Activated CD4-positive, alpha-beta T cell treated with anti-CD3 and anti-CD28 coated beads, Interleukin-2, amount 10 ng/mL, durations not matched to agents 24 days and 14 days (primary cell): ENCODE measurements around the gene CLN5. TPM values are rescaled to one million over a fixed set of nuclear protein-coding genes. Genes with fewer than 3 reads are reported as not detected.
A peak's percentile ranks its signal among the peaks of the same experiment; 100 is the strongest.
"Not testable (repeated sequence)": the region's sequence is repeated elsewhere in the genome, so short reads cannot be mapped to it uniquely, and the experiment has no call there.

Experiments used
- DNase-seq: peaks from one replicate; pipeline ENCODE4 v3.0.0; 2022
- H3K27ac Mint-ChIP-seq: one replicate; pipeline ENCODE4 v1.8.0; 2022; ENCODE audit warnings: mild to moderate bottlenecking, mixed read lengths
- H3K27me3 Mint-ChIP-seq: one replicate; pipeline ENCODE4 v1.8.0; 2022; ENCODE audit warnings: mixed read lengths
- H3K36me3 Mint-ChIP-seq: one replicate; pipeline ENCODE4 v1.8.0; 2022; ENCODE audit warnings: low read depth, mild to moderate bottlenecking, mixed read lengths
- H3K4me1 Mint-ChIP-seq: one replicate; pipeline ENCODE4 v1.8.0; 2021; ENCODE audit warnings: mixed read lengths
- H3K4me3 Mint-ChIP-seq: one replicate; pipeline ENCODE4 v1.8.0; 2022; ENCODE audit warnings: mild to moderate bottlenecking, moderate library complexity, mixed read lengths
- H3K9me3 Mint-ChIP-seq: one replicate; pipeline ENCODE4 v1.8.0; 2021; ENCODE audit warnings: mixed read lengths
- intact Hi-C: fragments of 100-400 bp; cut with micrococcal nuclease; formaldehyde crosslinking; loops from one replicate; pipeline ENCODE4 v1.15.1; 2023
- total RNA-seq: library from RNA; stranded (reverse); gene quantifications from 2 replicates; pipeline ENCODE4 v1.2.3, GENCODE V29; 2022

The CLN5 gene
- total RNA-seq, 1 donor from 2014 or later: 15.6 TPM

DNA sequence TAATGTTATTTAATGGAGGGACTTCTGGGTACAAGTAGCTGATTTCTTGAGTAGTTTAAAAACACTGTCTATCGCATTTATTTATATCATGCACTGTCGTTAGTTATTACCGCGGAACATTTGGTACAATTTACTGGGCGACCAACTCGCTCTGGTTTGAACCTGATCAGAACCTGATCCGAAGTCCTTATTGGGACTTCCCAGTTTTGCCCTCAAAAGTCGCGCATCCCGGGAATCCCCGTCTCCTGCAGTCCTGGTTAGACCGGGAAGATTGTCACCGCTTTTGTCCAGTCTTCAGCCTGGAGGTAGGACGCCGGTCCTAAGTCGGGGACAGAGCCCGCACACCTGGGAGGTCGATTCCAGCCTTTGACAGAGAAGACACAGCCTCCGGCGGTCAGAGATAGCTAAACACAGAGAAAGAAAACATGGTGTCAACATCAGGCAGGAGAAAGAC, 694 bp downstream of the CLN5 start:
- H3K27ac Mint-ChIP-seq: peak overlapping the region; percentile 95
- H3K27me3 Mint-ChIP-seq: peaks cover 2% of the 10 kb centered on the region
- peak; percentile 76 for DNase-seq
- intact Hi-C loops: loop anchor here (1.0 to 2.0 kb wide), 4 partner anchors 9 to 337 kb away; partner anchors contain the start of gene FBXL3
- peaks cover 25% of the 10 kb centered on the region for H3K4me1 Mint-ChIP-seq
- H3K4me3 Mint-ChIP-seq: peak overlapping the region; percentile 96
- no peaks in the 10 kb centered on the region for H3K9me3 Mint-ChIP-seq
- peaks cover 17% of the 10 kb centered on the region for H3K36me3 Mint-ChIP-seq

DNA sequence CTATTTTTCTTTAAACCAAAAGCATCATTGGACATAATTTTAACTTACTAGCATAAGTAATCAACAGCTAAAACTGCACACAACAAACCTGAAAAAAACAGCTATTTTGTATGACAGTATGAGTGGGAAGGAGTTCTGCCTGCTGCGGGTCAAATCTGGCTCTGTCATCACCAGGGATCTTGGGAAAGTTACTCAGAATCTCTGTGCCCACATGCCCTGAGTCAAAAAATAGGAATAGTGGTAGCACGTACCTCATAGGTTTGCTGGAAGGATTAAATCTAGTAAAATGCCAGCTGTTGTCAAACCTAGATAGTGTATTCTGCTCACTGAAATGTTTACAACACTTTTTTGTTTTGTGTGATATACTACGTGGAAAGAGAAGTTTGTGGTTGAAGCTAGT, 1.1 kb downstream of the CLN5 start:
- no peak for DNase-seq
- Mint-ChIP-seq H3K4me3 (peak overlapping the region; percentile 96), H3K27me3 (no peaks in the 10 kb centered on the region), H3K36me3 (peaks cover 20% of the 10 kb centered on the region), H3K9me3 (no peaks in the 10 kb centered on the region), H3K4me1 (peaks cover 25% of the 10 kb centered on the region), H3K27ac (peak overlapping the region; percentile 48)
- intact Hi-C loops: loop anchor here (2.0 kb wide), 1 partner anchor 14 kb away; no protein-coding TSS in a partner anchor

DNA sequence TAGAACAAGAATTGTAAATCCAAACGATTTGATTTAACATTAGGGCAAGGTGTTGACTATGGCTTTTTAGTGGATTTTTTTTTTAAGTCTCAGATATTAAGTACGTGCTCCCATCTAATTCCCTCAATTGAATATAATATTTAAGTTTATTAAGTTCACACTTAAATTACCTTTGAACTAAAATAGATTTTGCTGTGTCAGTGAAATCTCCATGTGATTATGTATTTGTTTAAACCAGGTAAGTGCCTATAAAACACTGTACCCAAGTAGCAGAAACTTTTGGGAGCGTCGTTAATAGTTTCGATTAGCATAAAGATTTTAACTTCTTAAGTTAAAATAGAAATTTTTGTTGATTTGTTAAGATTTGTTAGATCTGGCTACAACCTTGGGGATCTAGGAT, 1.6 kb downstream of the CLN5 start:
- peaks cover 24% of the 10 kb centered on the region for H3K36me3 Mint-ChIP-seq
- peaks cover 25% of the 10 kb centered on the region for H3K4me1 Mint-ChIP-seq
- intact Hi-C loops: loop anchor here (2.0 kb wide), 1 partner anchor 13 kb away; no protein-coding TSS in a partner anchor
- no peak overlapping the region for H3K27ac Mint-ChIP-seq
- no peaks in the 10 kb centered on the region for H3K27me3 Mint-ChIP-seq
- no peaks in the 10 kb centered on the region for H3K9me3 Mint-ChIP-seq
- DNase-seq: no peak
- peak overlapping the region; percentile 96 for H3K4me3 Mint-ChIP-seq

DNA sequence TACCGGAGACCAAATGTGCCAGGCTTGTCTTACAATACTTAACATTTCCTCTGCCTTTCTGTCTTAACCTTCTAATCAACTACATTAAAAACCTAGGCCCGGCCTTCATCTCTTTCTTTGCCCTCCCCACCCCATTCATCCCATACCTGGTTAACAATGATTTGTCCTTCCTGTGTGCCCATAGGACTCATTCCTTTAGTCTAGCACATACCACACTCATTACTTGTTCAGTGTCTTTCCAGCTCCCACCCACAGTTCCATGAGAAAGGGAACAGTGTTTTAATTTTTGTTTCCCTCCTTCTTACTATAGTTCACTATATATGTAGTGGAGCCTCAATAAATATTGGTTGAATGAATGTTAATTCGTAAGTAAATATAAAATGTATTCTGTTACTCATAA, 2.4 kb downstream of the CLN5 start:
- Mint-ChIP-seq H3K4me3 (peak overlapping the region; percentile 37), H3K27me3 (no peaks in the 10 kb centered on the region), H3K36me3 (peaks cover 32% of the 10 kb centered on the region), H3K9me3 (no peaks in the 10 kb centered on the region), H3K27ac (no peak overlapping the region), H3K4me1 (peaks cover 27% of the 10 kb centered on the region)
- DNase-seq: no peak
- intact Hi-C loops: no loop called here

DNA sequence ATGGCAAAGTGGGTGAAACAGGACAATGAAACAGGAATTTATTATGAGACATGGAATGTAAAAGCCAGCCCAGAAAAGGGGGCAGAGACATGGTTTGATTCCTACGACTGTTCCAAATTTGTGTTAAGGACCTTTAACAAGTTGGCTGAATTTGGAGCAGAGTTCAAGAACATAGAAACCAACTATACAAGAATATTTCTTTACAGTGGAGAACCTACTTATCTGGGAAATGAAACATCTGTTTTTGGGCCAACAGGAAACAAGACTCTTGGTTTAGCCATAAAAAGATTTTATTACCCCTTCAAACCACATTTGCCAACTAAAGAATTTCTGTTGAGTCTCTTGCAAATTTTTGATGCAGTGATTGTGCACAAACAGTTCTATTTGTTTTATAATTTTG, 8.6 kb downstream of the CLN5 start:
- H3K27me3 Mint-ChIP-seq: no peaks in the 10 kb centered on the region
- no peaks in the 10 kb centered on the region for H3K9me3 Mint-ChIP-seq
- intact Hi-C loops: no loop called here
- DNase-seq: no peak
- H3K27ac Mint-ChIP-seq: no peak overlapping the region
- H3K4me1 Mint-ChIP-seq: peaks cover 4% of the 10 kb centered on the region
- H3K4me3 Mint-ChIP-seq: no peak overlapping the region
- peaks cover 59% of the 10 kb centered on the region for H3K36me3 Mint-ChIP-seq

DNA sequence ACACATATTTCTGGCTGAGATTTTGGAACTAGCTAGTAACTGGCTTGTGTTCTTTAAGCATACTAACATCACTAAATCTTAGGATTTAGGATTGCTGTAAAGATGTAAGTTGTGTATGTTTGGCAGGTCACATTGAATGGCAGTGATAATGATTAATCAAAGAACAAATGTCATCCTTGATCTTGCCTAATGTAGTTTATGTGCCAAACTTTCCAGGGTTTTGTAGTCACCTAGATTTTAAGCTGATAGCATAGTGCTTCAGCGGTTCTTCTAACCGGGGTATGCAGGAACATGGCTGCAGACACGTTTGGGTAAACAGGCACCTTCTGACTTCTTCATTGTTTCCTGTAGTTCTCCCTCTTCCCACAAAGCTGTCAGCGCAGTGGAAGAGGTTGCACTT, 9.7 kb downstream of the CLN5 start:
- DNase-seq: no peak
- Mint-ChIP-seq H3K4me3 (no peak overlapping the region), H3K27ac (peak overlapping the region; percentile 23), H3K27me3 (no peaks in the 10 kb centered on the region), H3K4me1 (peaks cover 6% of the 10 kb centered on the region), H3K36me3 (peaks cover 55% of the 10 kb centered on the region), H3K9me3 (no peaks in the 10 kb centered on the region)
- intact Hi-C loops: loop anchor here (1.0 kb wide), 1 partner anchor 9 kb away; the partner anchor contains the start of gene CLN5

DNA sequence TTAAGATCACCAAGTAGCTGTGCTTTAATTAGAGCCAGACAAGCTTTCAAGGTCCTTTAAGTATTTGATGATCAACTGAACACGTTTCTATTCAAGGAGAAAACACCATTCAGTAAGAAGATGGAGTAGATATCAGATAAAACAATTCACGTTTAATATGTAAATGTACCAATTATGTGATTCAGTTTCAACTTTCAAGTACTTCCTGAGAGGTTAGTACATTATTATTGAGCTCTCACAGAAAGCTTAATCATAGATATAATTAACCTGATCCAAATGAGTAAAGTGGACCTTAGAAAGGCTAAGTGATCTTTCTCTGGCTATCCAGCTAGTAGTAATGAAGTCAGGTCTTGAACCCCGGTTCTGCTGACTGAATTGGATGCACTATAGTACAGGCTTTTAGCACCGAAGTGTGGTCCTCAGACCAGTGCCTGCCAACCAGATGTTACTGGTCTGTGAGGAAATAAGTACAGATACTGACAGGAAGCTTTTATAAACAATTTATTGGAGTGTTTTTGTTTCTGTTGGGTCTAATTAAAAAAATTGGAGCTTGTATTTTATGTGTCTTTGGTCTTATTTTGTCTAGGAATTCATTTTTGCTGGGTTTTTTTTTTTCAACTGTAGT, 10.2 kb downstream of the CLN5 start:
- Mint-ChIP-seq H3K36me3 (peaks cover 51% of the 10 kb centered on the region), H3K9me3 (no peaks in the 10 kb centered on the region), H3K4me1 (peaks cover 5% of the 10 kb centered on the region), H3K27me3 (no peaks in the 10 kb centered on the region), H3K4me3 (no peak overlapping the region), H3K27ac (peak overlapping the region; percentile 23)
- no peak for DNase-seq
- intact Hi-C loops: loop anchor here (1.0 kb wide), 1 partner anchor 10 kb away; the partner anchor contains the start of gene CLN5

DNA sequence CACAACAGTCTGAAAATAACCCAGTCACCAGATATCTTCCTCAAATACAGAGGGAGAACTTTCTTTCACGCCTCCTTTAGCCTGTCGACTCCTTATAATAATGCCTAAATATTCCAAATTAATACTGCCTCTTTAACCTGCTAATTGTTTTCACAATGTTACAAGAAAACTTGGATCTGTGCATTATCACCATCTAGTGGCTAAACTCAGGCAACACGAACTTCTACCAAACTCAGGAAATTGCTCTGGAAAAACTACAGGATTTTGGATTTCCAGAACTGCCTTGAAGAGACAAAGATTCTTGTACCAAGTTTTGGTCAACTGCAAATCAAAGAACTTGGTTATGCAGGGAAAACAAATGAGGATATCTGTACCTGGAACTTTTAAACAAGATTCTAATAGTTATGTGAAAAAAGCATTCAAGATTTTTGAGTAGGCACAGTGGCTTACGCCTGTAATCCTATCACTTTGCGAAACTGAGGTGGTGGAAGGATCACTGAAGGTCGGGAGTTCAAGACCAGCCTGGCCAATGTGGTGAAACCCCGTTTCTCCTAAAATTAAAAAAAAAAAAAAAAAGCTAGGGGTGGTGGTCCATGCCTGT, 10.8 kb downstream of the CLN5 start:
- intact Hi-C loops: no loop called here
- DNase-seq: no peak
- Mint-ChIP-seq H3K4me1 (peaks cover 7% of the 10 kb centered on the region), H3K4me3 (no peak overlapping the region), H3K9me3 (no peaks in the 10 kb centered on the region), H3K27me3 (no peaks in the 10 kb centered on the region), H3K36me3 (peaks cover 52% of the 10 kb centered on the region), H3K27ac (no peak overlapping the region)

DNA sequence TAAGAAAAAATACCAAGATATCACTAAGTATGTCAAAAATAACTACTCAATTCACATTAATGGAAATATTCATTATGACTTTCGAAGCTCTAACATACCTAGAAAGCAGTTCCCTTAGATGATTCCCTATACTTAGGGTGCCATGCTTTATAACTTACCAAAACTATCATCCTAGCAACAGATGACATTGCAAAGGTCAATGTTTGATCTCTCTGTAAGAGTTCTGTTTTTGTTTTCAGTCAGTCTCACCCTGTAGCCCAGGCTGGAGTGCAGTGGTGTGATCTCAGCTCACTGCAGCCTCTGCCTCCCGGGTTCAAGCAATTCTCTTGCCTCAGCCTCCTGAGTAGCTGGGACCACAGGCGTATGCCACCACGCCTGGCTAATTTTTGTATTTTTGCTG, 16.5 kb downstream of the CLN5 start:
- Mint-ChIP-seq H3K4me1 (peaks cover 16% of the 10 kb centered on the region), H3K36me3 (peaks cover 57% of the 10 kb centered on the region), H3K27ac (peak overlapping the region; percentile 67)
- H3K27me3 Mint-ChIP-seq, intact Hi-C loops, H3K4me3 Mint-ChIP-seq, H3K9me3 Mint-ChIP-seq: not testable (repeated sequence)
- peak; percentile 47 for DNase-seq

DNA sequence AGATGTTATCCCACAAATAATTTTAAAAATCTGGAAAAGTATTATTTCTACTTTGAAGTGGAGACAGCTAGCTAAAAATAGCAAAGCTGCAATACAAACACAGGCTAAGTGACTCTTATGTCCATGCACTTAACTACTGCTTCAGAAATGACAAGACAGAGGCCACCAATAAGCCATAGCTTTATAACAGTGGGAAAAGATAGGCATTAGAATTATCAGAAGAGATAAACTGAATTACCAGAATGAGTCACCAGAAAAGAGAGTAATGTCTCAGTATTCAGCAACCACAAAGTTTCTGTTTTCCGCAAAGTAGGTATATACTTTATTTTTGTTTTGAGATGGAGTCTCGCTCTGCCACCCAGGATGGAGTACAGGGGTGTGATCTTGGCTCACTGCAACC, 17.1 kb downstream of the CLN5 start:
- no peaks in the 10 kb centered on the region for H3K9me3 Mint-ChIP-seq
- H3K4me3 Mint-ChIP-seq: no peak overlapping the region
- DNase-seq: no peak
- intact Hi-C loops: loop anchor here (1.0 kb wide), 1 partner anchor 16 kb away; no protein-coding TSS in a partner anchor
- H3K27me3 Mint-ChIP-seq: no peaks in the 10 kb centered on the region
- H3K27ac Mint-ChIP-seq: no peak overlapping the region
- H3K4me1 Mint-ChIP-seq: peaks cover 19% of the 10 kb centered on the region
- peaks cover 59% of the 10 kb centered on the region for H3K36me3 Mint-ChIP-seq

DNA sequence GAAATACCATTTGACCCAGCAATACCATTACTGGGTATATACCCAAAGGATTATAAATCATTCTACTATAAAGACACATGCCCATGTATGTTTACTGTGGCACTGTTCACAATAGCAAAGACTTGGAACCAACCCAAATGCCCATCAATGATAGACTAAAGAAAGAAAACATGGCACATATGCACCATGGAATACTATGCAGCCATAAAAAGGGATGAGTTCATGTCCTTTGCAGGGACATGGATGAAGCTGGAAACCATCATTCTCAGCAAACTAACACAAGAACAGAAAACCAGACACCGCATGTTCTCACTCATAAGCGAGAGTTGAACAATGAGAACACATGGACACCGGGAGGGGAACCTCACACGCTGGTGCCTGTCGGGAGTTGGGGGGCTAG, 17.8 kb downstream of the CLN5 start:
- H3K27me3 Mint-ChIP-seq, H3K9me3 Mint-ChIP-seq, H3K27ac Mint-ChIP-seq, H3K4me3 Mint-ChIP-seq: not testable (repeated sequence)
- peaks cover 62% of the 10 kb centered on the region for H3K36me3 Mint-ChIP-seq
- intact Hi-C loops: loop anchor here (1.0 kb wide), 1 partner anchor 16 kb away; no protein-coding TSS in a partner anchor
- peaks cover 22% of the 10 kb centered on the region for H3K4me1 Mint-ChIP-seq
- DNase-seq: peak; percentile 43

DNA sequence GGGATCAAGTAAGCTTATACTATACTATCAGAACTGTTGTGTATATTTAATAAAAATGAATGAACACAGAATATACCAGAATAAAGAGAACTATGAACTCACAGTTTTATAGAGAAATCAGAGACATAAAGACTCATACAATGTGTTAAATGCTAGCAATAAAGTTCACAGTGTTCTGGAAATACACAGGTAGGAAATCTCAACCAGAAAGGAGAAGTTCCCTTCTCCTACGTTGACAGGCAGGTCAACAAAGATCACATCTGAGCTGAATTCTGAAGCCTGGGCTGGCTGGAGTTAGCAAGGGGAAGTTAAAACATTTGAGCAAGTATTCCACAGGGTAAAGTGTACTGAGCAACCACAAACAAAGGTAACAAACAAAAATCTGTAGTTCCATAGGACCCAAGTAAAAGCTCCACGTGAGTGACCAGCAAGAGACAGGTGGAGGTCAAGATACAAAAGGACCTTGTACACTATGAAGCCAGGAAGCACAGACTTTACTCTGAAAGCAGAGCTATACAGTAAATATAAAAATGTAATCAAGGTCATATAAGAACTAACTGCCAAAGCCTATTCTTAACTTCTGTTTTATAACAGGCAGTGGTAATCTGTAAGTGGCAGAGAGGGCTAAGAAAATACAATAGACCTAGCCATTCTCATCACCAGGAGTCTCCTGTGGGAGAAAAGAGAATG, 22.1 kb downstream of the CLN5 start:
- Mint-ChIP-seq H3K27ac (no peak overlapping the region), H3K27me3 (no peaks in the 10 kb centered on the region), H3K9me3 (no peaks in the 10 kb centered on the region), H3K4me1 (peaks cover 18% of the 10 kb centered on the region), H3K36me3 (peaks cover 71% of the 10 kb centered on the region), H3K4me3 (no peak overlapping the region)
- intact Hi-C loops: no loop called here
- DNase-seq: peak; percentile 27

DNA sequence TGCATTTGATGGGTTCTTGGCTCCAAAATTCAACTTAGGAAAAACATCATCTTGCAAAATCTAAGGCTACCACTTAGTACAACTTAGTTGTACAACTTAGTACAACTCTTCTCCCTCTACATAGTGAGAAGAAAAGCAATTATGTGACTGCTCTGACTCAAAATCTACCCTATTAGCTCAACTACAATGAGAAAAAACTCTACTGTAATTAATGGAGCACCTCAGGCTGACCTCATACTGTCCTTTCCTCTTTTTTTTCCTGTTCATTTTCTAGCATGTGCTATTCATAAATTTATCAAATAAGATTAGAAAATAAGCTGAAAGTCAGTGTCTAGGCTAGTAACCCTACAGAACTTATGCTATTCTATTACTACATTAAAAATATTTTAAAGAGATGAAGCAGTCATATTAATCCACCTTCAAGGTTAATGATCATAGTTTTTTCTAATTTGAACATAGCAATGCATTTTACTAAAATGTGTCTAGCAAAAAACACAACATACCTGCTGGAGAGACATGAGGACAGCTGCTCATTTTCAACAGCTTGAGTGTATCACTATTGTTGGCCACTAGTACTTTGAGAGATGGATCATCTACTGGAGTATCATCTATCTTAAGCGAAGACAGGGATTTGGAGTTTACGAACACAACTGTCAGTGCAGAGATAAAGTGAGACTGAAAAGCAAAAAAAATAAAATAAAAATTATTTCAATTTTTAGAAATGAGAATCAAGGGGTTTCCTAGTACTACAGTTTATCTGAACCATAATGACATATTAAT, 23.2 kb downstream of the CLN5 start:
- intact Hi-C loops: no loop called here
- no peak overlapping the region for H3K27ac Mint-ChIP-seq

More for the DNA sequence above, 23.2 kb downstream of the CLN5 start:
- no peaks in the 10 kb centered on the region for H3K9me3 Mint-ChIP-seq
- no peaks in the 10 kb centered on the region for H3K27me3 Mint-ChIP-seq
- H3K36me3 Mint-ChIP-seq: peaks cover 63% of the 10 kb centered on the region
- no peak for DNase-seq
- H3K4me3 Mint-ChIP-seq: no peak overlapping the region
- peaks cover 17% of the 10 kb centered on the region for H3K4me1 Mint-ChIP-seq
